Measurements from ENCODE around the gene AP5S1.

DNA sequence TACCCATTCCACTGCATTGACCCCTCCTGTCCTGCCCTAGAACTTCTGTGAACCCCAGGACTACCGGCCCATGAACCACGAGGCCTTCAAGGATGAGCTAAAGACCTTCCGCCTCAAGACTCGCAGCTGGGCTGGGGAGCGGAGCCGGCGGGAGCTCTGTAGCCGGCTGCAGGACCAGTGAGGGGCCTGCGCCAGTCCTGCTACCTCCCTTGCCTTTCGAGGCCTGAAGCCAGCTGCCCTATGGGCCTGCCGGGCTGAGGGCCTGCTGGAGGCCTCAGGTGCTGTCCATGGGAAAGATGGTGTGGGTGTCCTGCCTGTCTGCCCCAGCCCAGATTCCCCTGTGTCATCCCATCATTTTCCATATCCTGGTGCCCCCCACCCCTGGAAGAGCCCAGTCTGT, 15.6 kb upstream of the AP5S1 start:
- TF ChIP-seq, protein P1, sequence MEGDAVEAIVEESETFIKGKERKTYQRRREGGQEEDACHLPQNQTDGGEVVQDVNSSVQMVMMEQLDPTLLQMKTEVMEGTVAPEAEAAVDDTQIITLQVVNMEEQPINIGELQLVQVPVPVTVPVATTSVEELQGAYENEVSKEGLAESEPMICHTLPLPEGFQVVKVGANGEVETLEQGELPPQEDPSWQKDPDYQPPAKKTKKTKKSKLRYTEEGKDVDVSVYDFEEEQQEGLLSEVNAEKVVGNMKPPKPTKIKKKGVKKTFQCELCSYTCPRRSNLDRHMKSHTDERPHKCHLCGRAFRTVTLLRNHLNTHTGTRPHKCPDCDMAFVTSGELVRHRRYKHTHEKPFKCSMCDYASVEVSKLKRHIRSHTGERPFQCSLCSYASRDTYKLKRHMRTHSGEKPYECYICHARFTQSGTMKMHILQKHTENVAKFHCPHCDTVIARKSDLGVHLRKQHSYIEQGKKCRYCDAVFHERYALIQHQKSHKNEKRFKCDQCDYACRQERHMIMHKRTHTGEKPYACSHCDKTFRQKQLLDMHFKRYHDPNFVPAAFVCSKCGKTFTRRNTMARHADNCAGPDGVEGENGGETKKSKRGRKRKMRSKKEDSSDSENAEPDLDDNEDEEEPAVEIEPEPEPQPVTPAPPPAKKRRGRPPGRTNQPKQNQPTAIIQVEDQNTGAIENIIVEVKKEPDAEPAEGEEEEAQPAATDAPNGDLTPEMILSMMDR (conservative IDR thresholded peaks at IDR 0.05 in 1 of 2, IDR thresholded peaks at IDR 0.05 in 1 of 2; ENCODE audit: extremely low read depth in 1 of 2, insufficient read depth in 1 of 2, low read depth in 1 of 2, low read length in 2 of 2) = no peak
- no peak for TF ChIP-seq EZH2 (IDR thresholded peaks at IDR 0.05; ENCODE audit: borderline replicate concordance, low read length)
